Measurements from ENCODE around the gene NFYA. TPM values are rescaled to one million over a fixed set of nuclear protein-coding genes. Genes with fewer than 3 reads are reported as not detected.

NFYA gene
- total RNA-seq, 6 experiments from 2014 or later, result 6.4 to 11.7 (median 7.7) TPM

DNA sequence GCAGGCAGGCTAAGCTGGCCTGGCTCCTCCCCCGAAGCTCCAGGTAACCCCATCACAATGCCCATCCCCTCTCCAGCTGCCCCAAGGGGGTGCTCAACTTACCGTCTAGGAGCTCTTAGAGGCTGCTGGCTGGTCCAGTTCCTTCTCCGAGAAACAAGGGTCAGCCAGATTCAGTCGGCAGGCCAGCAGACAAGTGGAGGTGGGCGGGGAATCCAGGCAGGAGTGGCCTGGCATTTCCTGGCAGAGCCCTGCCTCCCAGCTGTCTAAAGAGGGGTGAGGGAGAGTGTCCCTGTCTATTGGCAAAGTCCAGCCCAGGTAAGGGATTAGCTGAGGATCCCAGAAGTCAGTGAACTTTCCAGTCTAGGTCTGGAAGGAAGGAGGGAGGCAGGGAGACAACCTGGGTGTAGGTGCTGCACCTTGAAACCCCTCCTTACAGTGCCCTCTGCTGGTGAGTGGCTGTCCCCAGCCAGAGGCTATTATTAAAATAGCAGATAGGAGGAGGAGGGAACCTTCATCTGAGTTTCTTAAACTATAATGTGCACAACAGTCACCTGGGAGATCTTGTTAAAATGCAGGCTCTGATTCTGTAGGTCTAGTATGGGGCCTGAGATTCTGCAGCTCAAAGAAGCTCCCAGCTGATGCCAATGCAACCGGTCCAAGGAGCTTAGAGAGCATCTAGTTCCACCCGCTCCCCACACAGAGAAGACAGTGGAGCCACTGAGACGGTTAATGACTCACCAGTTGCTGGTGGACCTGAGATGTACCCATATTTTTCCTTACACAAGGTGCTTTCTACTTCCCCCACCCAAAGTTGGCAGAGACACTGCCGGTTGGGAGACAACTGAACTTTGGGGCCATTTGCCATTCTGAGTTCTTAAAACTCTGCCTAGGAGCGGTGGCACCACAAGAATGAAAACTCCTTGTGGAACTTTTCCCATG lies 33.4 kb upstream of the NFYA start, which contains the start of gene UNC5CL:
Gene UNC5CL (minus strand): TSS at position 162 of the 939 bp plus-strand sequence. CDS start 4,147 bp downstream, outside the sequence.
- DNase-seq (peak; percentile 83 to 86 (median 86)), ATAC-seq (peak; percentile 68 to 84 (median 74))
- Histone ChIP-seq H3K9me3 (no peaks in the 10 kb centered on the region), H3K27me3 (no peaks in the 10 kb centered on the region), H3K27ac (peak within 1 kb of the TSS; percentile 67 to 82 (median 69)), H3K4me1 (peaks cover 0 to 62% (median 18%) of the 10 kb centered on the region in 4 donors), H3K36me3 (peaks cover 0 to 5% (median 0%) of the 10 kb centered on the region in 4 donors), H3K4me3 (peak within 1 kb of the TSS; percentile 60 to 69 (median 65))
- intact Hi-C loops (cut with DNase I), result no loop called here
- WGBS (ENCODE audit: insufficient coverage, low coverage, low lambda C conversion rate, missing lambda C conversion rate), result 18% methylated on average over 7 of the region's 10 CpGs
- peak; percentile 36 for TF ChIP-seq POLR2A (IDR thresholded peaks at IDR 0.05)
- TF ChIP-seq, protein P1, sequence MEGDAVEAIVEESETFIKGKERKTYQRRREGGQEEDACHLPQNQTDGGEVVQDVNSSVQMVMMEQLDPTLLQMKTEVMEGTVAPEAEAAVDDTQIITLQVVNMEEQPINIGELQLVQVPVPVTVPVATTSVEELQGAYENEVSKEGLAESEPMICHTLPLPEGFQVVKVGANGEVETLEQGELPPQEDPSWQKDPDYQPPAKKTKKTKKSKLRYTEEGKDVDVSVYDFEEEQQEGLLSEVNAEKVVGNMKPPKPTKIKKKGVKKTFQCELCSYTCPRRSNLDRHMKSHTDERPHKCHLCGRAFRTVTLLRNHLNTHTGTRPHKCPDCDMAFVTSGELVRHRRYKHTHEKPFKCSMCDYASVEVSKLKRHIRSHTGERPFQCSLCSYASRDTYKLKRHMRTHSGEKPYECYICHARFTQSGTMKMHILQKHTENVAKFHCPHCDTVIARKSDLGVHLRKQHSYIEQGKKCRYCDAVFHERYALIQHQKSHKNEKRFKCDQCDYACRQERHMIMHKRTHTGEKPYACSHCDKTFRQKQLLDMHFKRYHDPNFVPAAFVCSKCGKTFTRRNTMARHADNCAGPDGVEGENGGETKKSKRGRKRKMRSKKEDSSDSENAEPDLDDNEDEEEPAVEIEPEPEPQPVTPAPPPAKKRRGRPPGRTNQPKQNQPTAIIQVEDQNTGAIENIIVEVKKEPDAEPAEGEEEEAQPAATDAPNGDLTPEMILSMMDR (IDR thresholded peaks at IDR 0.05), result peak; percentile 51 to 76 (median 66)

- TF ChIP-seq, protein P1 (IDR thresholded peaks at IDR 0.05), result no peak
- peak; percentile 26 for TF ChIP-seq POLR2A (IDR thresholded peaks at IDR 0.05)
- H3K36me3 ChIP-seq, result no peaks in the 10 kb centered on the region
- peaks cover 0 to 64% (median 18%) of the 10 kb centered on the region in 4 donors for H3K4me1 ChIP-seq
- ATAC-seq (peak; percentile 76 to 86 (median 80)), DNase-seq (peak; percentile 83 to 84 (median 83))
- H3K4me3 ChIP-seq, result no peak overlapping the region
- 28% methylated on average over 4 of the region's 6 CpGs for WGBS (ENCODE audit: insufficient coverage, low coverage, low lambda C conversion rate, missing lambda C conversion rate)
- no peaks in the 10 kb centered on the region for H3K27me3 ChIP-seq
- no peaks in the 10 kb centered on the region for H3K9me3 ChIP-seq
- intact Hi-C loops (cut with DNase I), result no loop called here
- H3K27ac ChIP-seq, result peak overlapping the region; percentile 68 to 82 (median 69)
These were observed 32.5 kb upstream of the NFYA start for GRCh38 chr6:41040101-41040939.

GRCh38 chr6:41040940-41041536 lies 31.7 kb upstream of the NFYA start:
- Histone ChIP-seq H3K36me3 (no peaks in the 10 kb centered on the region), H3K27me3 (no peaks in the 10 kb centered on the region), H3K4me3 (no peak overlapping the region), H3K9me3 (no peaks in the 10 kb centered on the region), H3K4me1 (peaks cover 0 to 64% (median 18%) of the 10 kb centered on the region in 4 donors), H3K27ac (peak overlapping the region; percentile 68 to 82 (median 69))
- intact Hi-C loops (cut with DNase I), result no loop called here
- ATAC-seq (no peak), DNase-seq (no peak)
- no peak for TF ChIP-seq POLR2A (IDR thresholded peaks at IDR 0.05)
- TF ChIP-seq, protein P1 (IDR thresholded peaks at IDR 0.05), result no peak
- WGBS (ENCODE audit: insufficient coverage, low coverage, low lambda C conversion rate, missing lambda C conversion rate), result 83% methylated on average over 1 of the region's 1 CpG

Measured in right lobe of liver (tissue), 6 donors.